ENCODE results near the gene MYRIP.

The MYRIP gene

DNA sequence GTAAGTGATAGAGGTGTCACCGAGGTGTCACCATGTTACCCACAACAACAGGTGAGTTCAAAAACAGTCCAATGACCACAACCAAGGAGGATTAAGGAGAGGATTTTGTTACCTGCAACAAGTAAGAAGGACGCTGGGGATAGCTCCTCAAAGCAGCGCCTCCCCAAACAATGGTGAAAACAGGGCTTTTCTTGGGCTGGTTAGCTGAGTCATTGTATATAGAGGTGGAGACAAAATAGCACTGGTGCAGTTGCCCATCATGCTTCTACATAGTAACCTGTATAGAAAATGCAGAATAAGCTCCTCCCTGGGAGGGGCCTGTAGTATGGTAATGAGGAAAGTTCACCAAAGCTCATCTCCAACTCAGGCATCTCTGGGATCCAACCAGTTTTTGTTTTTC is 383.2 kb downstream of the MYRIP start:
- DNase-seq, result no peak

DNA sequence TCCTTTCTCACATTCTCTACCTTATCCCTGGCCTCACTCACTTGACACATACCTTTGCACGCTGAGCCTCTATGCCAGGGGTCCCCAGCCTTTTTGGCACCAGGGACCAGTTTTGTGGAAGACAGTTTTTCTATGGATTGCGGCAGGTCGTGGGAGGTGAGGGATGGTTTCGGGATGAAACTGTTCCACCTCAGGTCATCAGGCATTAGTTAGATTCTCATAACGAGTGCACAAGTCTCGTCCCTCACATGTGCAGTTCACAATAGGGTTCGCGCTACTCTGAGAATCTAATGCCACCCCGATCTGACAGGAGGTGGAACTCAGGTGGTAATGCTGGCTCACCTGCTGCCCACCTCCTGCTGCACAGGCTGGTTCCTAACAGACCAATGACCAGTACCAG is 387.6 kb downstream of the MYRIP start:
- no peak for DNase-seq

DNA sequence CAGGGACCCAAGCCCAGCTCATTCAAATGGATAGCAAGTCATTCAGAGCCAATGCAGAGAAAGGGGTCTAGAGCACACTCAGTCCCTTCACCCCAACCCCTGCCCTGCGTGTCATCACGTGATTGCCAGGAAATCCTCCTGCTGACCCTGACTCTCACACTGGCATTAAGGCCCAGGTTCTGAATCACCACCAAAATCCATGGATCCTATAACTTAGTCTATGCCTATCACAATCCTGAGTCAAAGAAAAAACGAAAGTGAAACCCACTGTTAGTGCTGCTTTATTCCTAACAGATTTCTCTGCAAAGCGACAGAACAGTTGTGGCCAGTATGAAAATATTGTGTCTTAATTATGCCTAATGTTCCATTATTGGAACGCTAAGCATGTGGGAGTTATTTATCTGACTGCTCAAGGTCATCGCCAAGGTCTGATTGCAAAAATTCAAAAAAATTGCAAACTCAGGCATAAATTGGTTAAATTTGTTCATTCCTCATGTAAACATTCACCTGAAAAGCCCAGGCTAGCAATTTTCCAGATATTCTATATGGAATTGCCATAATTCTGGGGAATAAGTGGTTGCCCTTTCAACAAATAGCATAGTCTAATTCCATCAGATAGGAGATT is 391.4 kb downstream of the MYRIP start:
- no peak for DNase-seq

DNA sequence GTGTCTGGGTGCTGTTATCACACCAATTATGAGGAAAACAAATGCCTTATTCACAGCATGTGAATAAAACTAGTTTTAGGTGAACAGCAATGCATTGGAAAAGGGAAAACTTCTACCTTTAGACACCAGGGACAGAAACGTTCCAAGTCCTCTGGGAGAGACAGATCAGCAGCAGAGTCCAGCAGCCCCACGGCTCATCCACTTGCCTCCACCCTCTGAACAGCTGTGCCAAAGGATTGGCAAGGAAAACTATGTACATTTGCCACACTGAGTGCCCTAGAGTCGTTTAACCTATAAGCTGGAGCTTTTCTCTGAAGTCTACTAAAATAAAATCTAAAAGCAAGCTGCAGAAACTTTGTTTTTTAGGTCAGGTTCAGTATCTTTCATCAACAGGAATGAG is 392.4 kb downstream of the MYRIP start:
- DNase-seq, result no peak

DNA sequence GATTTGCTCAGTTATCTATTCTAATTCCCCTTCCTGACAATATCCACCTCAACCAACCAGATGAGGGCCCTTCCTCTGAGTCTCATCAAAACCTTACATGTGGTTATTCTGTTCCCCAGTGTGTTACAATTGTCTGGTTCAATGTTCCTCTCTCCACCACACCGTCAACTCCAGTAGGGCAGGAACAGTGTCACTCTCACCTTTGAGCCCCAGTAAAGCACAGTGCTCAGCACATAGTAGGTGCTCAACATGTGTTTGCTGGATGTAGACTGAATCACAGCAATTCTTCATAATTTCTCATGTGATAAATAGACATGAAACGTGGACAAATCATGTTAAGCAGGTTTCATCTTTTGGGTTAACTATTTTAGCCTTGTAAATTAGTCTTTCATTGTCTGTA is 397.1 kb downstream of the MYRIP start:
- DNase-seq, result no peak

DNA sequence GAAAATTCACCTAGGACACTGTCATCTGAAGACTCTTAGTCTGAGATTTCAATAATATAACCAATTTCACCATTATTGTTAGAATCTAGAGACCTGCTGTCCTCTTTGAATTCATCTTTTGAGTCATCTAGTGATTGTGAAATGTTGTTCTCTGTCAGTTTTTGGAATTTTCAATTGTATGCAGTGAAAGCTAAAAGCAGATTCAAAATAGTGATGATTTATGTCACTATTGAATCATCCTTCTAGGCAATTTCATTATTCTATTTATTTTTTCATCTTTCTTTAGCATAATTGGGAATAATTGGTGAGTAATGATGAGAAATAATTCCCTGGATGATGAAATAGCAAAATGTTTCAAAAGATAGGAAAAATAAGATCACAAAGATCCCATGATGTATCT is 398.4 kb downstream of the MYRIP start:
- no peak for DNase-seq

DNA sequence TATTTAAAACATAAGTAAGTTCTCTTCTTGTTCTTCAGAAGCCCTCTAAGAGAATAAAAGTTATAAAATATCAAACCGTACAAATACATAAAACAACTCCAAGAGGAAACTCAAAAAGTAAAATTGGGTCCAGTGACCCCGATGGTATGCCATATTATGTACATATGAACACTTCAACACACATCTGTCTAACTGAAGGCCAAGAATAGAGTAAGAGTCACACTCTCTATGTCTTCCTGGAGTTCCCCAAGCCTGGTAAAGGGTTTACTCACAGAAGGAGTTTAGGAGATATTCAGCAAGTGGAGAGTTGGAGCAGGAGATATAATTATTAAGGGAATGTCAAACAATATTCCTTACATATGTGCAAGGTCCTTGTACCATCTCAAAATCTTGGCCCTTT is 398.8 kb downstream of the MYRIP start:
- no peak for DNase-seq

DNA sequence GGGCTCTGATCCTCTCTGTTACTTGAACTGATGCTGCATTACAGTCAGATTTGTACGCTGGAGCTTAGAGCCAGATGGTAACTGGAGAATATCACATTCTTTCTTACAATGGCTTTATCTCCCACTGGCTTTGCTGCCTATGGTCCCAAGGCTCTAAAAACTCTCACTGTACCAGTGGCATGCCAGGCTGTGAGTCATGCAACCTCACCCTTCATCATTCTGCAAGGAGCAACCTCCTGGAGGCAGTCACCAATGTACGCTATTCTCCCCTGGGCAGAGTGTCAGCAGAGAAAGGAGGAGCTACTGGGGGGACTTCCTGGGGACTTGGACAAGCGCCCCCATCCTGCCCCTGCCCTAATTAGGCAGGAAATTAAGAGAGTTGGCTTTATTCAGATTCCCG is 402.2 kb downstream of the MYRIP start:
- DNase-seq, result no peak

DNA sequence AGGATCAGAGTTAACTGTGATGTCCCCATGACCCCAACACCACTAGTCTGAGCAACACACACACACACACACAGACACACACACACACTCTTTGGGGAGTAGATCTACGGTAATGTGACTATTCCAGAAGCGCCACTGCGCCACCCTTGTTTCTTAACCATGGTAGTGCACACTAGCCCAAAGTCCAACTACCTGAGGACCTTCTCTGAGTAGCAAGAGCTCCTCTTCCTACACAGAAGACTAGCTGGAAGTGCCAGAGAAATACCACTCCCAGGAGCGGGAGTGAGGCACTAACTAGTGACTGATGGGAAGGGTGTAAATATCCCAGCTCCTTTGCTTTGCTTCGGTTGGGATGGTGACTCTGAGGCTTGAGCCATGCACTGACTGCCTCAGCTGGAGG is 404.1 kb downstream of the MYRIP start:
- DNase-seq, result no peak

DNA sequence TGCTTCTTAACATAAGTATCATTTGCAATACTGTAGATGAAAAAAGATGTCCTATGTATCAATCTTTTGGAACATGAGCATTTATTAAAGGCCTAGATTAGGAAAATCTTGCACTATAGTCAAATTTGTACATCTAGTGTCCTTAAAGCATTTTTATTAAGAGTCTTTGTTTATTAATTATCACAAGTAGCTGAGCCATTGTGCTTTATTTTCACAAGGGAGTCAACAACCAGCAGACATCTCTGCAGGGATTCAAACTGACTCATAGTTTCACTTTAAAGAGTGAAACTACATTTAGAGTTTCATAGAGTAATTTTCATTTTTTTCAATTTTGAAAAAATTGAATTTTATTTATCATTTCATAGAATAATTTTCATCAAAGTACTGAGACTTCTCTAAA is 405.6 kb downstream of the MYRIP start:
- DNase-seq, result no peak

DNA sequence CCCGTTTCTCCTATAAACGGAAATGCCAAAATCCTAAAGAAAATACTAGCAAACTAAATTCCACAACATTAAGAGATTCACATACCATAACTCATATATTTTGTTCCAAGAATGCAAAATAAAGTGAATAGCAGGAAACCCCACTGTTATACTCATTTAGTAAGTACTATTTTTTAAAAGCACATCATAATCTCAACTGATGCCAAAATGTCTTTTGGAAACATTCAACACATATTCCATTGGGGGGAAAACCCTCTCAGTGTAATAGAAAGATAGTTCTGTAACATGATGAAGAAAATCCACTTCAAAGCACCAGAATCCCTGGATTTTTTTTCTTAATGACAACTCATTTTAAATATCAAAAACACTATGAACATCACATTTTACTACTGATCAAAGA is 407.1 kb downstream of the MYRIP start:
- DNase-seq, result no peak

DNA sequence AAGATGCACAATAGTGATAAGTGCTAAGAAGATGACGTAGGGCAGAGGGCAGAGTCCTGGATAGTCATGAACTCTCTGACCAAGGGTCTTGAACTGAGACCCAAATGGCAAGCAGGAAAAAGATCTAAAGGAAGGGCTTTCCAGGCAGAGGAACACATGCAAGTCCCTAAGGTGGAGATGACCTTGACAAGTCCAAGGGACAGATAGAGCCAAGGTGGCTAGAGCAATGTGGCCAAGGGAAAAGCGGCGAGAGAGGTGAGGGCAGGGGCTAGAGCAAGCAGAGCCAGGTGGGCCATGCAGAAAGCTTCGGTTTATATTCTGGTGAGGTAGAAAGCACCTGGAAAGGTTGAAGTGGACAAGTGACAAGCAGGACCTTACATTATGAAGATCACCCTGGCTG is 414.4 kb downstream of the MYRIP start:
- no peak for DNase-seq

DNA sequence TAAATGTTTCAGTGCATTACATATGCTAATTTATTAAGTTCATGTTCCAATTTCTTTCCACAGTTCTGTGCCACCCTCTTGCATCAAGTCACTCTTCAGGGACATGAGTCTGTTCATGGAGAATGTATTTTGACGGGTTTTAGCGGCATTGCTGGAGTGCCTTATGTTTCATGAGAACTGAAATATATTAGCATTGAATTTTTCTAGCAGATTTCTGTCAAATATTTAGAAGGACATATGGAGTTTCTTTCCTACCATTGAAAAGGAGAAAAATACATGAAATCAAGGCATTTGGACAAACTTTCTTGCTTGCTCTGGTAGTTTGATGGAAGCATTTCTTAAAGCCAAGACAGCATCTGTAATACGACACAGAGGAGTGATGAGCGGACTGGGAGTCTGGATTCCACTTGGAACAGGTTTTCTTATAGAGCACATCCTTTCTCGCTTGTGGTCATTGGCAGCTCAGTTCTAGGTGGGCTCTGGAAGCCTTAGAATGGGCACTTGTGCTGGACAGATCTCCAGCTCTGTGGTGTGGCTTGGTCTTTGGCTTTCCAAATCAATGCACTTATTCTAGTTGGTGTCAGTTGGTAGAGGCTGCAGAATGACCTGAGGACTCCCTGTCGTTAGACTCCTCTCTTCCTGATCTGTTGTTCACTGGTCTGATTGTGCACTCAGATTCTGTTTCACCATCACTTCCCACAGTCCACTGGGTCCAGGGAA is 415.5 kb downstream of the MYRIP start:
- DNase-seq, result no peak

DNA sequence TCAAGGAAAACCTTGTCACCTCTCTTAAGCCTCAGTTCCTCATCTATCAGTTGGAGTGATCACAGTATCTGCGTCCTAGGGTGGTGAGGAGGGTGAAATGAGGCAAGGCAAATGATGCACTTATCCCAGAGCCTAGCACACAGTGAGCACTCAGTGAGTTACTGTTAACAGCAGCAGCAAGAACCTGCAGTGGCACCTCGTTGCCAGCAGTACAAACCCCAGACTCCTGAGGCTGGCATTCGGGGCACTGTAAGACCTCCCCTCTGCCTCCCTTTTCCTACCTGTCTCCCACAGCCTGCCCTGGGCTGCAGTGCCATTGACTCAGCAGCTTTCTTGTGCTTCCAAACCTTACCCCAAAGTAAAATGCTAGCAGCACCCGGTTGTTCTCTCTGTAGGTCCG is 417.2 kb downstream of the MYRIP start:
- no peak for DNase-seq

DNA sequence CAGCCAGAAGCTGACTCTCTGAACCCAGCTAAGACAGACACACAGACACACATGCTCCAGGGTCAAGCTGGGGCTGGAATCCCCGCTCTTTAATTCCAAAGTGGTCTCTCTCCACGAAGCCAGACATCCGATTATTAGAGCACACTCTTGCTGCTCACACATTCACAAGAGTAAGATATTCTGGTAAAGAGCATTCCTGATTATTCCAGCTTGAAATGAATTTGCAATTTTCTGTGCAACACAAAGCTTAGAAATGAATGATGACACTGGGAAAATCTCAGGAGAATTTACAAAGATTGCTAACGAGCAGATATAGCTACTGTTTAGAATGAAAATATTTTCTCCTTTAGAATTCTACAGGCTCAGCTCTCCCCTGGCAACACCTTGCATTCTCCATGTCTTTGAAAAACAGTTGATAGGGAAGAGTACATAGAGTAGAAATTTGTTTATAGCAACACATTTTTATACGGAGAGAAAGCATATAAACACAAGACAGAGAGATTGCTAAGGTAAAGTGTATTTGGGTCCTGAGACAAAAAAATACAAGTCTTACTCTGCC is 419.5 kb downstream of the MYRIP start:
- DNase-seq, result no peak

DNA sequence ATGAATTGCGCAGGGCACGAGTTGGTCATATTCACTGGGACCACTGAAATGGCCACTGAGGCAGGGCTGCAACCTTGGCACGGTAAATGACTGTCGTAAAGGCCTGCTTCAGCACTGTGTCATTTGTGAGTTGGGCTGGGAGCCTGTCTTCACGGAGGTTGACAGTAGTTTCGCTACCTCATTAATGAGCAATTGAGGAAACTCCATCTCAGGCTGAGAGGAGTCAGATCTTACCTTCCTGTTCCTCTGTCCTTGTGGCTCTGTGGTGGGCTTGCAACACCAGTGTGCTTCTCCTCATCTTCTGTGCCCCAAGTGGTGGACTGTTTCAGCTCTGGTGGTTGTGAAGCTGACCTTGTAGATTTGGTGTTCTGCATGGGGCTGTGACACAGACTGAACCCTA is 420.0 kb downstream of the MYRIP start:
- no peak for DNase-seq

DNA sequence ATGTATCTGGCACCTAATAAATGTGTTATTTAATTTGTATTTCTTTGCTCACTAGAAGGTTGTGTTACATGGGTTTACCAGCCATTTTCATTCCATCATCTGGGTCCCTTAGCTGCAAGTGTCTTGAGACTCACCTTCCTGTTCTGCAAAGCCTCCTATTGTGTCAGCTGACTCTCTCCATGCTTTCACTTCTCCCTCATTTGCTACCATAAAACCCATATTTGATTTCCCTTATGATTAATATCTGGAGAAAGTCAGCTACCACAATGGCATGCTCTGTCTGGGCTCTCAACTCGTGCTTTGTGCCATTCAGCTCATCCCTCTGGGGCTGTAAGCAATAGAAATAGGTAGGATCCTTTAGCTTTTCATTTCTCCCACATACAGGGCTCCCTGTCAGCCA is 420.6 kb downstream of the MYRIP start:
- DNase-seq, result no peak

DNA sequence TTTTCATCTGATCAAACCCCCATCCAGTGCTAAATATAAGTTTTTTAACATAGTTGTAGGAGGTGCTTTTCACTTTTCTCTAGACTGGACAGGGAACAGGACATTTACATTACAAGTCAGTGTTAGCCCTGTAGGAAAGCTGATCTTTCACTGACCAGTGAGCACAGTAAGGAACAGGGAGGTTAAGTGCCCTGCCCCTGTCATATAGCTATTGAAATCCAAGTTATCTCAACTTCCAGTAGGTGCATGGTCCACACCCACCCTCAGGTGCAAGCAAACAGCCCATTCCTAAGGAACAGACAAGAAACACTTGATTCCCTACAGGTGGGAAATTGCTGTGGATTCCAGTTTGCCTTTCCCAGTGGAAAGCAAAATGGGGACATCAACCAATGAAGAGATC is 421.0 kb downstream of the MYRIP start:
- no peak for DNase-seq

DNA sequence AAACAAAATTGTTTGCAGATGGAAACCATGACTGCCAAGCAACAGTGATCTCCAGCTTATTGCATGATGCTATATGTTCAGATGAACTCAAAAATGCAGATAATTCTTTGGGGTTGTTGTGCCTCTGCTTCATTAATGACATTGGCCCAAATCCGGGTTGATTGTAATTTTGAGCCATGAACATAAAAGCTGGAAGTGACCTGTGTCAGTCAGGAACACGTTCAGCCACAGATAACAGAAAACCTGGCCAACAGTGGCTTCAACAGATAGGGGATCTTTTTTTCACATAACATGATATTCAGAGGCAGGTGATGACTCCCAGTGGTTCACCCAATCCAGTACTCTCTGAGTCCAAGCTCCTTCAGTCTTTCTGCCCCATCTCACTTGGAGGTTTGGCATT is 423.2 kb downstream of the MYRIP start:
- DNase-seq, result no peak

DNA sequence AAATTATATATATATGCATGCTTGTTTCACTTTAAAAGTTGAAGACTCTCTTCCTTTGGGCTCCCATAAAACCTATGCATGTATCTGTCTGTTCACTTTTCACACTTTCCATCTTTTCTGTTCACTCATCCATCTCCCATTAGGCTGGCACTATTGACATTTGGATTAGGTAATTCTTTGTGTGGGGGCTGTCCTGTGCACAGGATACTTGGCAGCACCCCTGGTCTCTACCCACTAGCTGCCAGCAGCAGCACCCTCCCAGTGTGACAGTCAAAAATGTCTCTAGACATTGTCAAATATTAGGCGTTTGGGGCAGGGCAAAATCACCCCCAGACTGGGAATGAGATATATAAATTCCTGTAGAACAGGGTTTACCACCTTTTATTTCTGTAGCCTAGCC is 427.8 kb downstream of the MYRIP start:
- no peak for DNase-seq

DNA sequence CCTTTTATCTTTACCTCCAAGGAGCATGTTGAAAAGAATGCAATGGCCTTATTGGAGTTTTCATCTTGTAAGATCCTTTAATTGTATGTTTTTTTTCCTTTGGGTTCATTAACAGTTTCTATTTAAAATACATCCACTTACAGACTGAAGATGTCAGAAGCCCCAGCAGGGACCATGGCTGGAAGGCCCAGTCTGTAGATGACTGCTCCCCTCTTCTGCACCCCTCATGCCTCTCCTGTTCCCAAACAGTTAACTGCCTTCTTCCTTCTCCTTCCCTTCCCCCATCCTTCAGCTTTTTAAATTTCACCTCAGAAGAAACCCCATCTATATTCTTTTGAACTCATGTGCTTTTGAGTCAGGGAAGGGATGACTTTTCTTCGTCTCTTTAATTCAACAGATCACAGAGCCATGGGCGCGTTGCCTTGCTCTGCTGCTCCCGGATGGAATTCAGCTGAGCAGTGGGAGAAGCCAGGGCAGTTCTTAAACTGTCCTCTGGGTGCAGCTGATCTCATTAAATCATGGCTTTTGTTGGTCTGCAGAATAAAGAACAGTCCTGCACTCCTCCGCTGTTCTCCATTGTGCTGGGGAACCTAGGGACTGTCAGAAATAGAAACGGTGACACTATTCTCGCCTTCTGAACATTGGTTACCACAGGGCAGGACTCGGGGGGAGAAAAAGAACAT is 428.6 kb downstream of the MYRIP start:
- no peak for DNase-seq

DNA sequence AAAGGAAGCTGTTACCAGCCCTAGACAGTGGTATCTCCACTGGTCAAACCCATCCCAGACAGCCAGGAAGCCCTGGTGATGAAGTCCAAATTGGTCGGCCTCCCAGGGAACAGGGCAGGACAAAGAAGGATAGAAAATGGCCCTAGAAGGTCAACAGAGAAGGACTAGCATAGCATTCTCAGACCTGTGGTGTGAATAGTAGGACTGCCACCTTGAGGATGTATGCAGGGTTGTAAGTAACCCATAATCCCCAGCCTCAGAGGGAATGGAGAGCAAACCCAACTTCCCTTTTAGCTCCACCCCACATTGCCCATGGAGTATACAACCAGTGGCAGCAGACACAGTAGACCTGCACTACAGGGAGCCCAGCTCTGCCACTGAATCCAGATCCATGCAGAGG is 431.5 kb downstream of the MYRIP start:
- no peak for DNase-seq

DNA sequence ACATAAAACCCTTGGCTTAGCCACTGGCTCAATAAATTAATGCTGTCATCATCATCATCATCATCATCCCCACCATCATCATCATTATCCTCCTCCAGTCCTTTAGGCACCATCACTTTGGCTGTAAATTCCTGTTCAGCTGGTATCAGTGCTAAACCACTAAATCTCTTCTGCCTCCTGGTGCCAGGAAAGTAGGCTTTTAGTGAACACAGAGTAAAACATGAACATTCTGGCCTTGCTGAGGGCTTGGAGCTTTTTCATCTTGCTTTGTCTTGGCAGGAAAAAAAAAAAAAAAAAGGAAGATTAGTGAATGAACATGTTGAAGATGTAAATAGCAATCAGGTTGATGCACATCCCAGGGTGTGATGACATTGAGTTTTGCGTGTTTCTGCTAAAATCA is 432.8 kb downstream of the MYRIP start:
- DNase-seq, result no peak

DNA sequence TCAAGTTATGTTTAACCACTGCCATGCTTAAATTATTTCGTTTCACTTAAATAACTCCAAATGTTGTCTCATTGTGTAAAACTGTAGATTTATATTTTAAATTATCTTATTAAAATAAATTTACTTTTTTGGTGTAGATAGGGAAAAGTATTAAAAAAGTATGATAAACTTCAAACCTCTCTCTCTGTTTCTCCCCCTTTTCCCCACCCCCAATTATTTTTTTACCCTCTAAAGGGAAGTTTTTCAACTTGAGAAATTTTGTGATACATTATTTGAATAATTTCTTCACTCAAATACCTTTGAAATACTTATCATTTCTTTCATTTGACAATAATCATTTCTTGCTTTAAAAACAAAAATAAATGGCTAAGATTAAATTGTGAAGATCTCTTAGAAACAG is 433.2 kb downstream of the MYRIP start:
- DNase-seq, result no peak
